H1 (cell line): ENCODE results near the gene DHH. TPM values are rescaled to one million over a fixed set of nuclear protein-coding genes. Genes with fewer than 3 reads are reported as not detected.
A peak's percentile ranks its signal among the peaks of the same experiment; 100 is the strongest.

ENCODE experiments used
- CTCF ChIA-PET: fragments of 300-600 bp; sonication (Branson Sonifier 250); formaldehyde crosslinking; loops from one replicate; lab custom pipeline; 2021; ENCODE audit not compliant: partially characterized antibody; lab: Charles Lee
- POLR2A ChIA-PET: fragments of 300-600 bp; sonication (Branson Sonifier 250); formaldehyde crosslinking; loops from one replicate; lab custom pipeline; 2021; ENCODE audit warnings: inconsistent platforms; ENCODE audit not compliant: partially characterized antibody; lab: Charles Lee
- DNase-seq, 2 experiments: peaks; one replicate each; pipeline versions ENCODE4 v3.0.0 to v3.0.0-alpha.2; 2010 to 2022; ENCODE audit warnings: low spot score in 2 of 2, low read depth in 1 of 2, mixed read lengths in 1 of 2
- FAIRE-seq: peaks from 2 replicates; lab custom pipeline; 2011; peaks lifted over from hg19 to GRCh38; lab: Jason Lieb, UNC
- H2AFZ ChIP-seq: 2 replicates; pipeline ENCODE4 v1.8.1; 2012; ENCODE audit warnings: low read length, inconsistent platforms
- H2AK5ac ChIP-seq: 2 replicates; pipeline ENCODE4 v1.6.1; 2013; ENCODE audit warnings: low read depth, low read length
- H2BK120ac ChIP-seq: replicated peaks from 2 replicates; pipeline ENCODE3; 2013; ENCODE audit warnings: low read depth, low read length, inconsistent platforms
- H2BK12ac ChIP-seq: 2 replicates; pipeline ENCODE4 v1.6.1; 2013; ENCODE audit warnings: low read depth, low read length
- H2BK15ac ChIP-seq: 2 replicates; pipeline ENCODE4 v1.6.1; 2013; ENCODE audit warnings: low read length
- H2BK20ac ChIP-seq: 2 replicates; pipeline ENCODE4 v1.6.1; 2013; ENCODE audit warnings: low read length
- H2BK5ac ChIP-seq: 2 replicates; pipeline ENCODE4 v1.6.1; 2013; ENCODE audit warnings: low read depth, low read length
- H3K14ac ChIP-seq: 2 replicates; pipeline ENCODE4 v1.6.1; 2013; ENCODE audit warnings: inconsistent platforms; ENCODE audit not compliant: insufficient read length
- H3K18ac ChIP-seq: 2 replicates; pipeline ENCODE4 v1.6.1; 2013; ENCODE audit warnings: low read length; ENCODE audit errors: extremely low read depth
- H3K23ac ChIP-seq: 2 replicates; pipeline ENCODE4 v1.6.1; 2013; ENCODE audit warnings: inconsistent platforms; ENCODE audit not compliant: insufficient read length
- H3K23me2 ChIP-seq: 2 replicates; pipeline ENCODE4 v1.6.1; 2013; ENCODE audit warnings: low read depth, low read length
- H3K27ac ChIP-seq: 2 replicates; pipeline ENCODE4 v1.6.1; 2011; ENCODE audit warnings: low read depth, low read length, inconsistent platforms
- H3K27me3 ChIP-seq, 4 experiments: replicated peaks in 1 of 4; 1 replicate in 1 of 4; 2 replicates in 3 of 4; pipeline versions ENCODE4 v1.6.1 to v1.8.1; 2011 to 2013; ENCODE audit warnings: low read length in 3 of 4, mild to moderate bottlenecking in 3 of 4, inconsistent platforms in 2 of 4, mixed read lengths in 2 of 4, moderate library complexity in 1 of 4; ENCODE audit not compliant: control insufficient read depth in 3 of 4, insufficient read depth in 3 of 4; ENCODE audit errors: extremely low read depth in 1 of 4
- H3K36me3 ChIP-seq, 4 experiments: 2 replicates each; pipeline versions ENCODE4 v1.6.1 to v1.8.1; 2011 to 2013; ENCODE audit warnings: mild to moderate bottlenecking in 4 of 4, low read length in 3 of 4, moderate library complexity in 2 of 4, control low read depth in 1 of 4, inconsistent platforms in 1 of 4; ENCODE audit not compliant: insufficient read depth in 4 of 4, control insufficient read depth in 2 of 4
- H3K4ac ChIP-seq: replicated peaks from 2 replicates; pipeline ENCODE3; 2013; ENCODE audit warnings: low read length, low read depth, mixed read lengths, inconsistent platforms; ENCODE audit not compliant: insufficient read length
- H3K4me1 ChIP-seq, 4 experiments: replicated peaks in 1 of 4; 1 replicate in 1 of 4; 2 replicates in 3 of 4; pipeline versions ENCODE4 v1.6.1 to v1.8.1; 2011 to 2013; ENCODE audit warnings: low read length in 3 of 4, inconsistent platforms in 2 of 4, mixed read lengths in 1 of 4; ENCODE audit not compliant: insufficient read depth in 4 of 4, control insufficient read depth in 3 of 4
- H3K4me2 ChIP-seq, 2 experiments: 2 replicates each; pipeline versions ENCODE4 v1.6.1 to v1.8.1; 2011 to 2013; ENCODE audit warnings: low read depth in 2 of 2, low read length in 2 of 2, control low read depth in 1 of 2, inconsistent platforms in 1 of 2, mild to moderate bottlenecking in 1 of 2; ENCODE audit not compliant: insufficient read depth in 1 of 2
- H3K4me3 ChIP-seq, 4 experiments: fragments of 200-600, 300-600 bp in 1 of 4; sonication (generic), shearing (Covaris generic), sonication (Bioruptor Twin) in 1 of 4; 2 replicates each; pipeline versions ENCODE4 v1.5.1 to v1.8.1; 2011 to 2016; ENCODE audit warnings: low read length in 4 of 4, low read depth in 3 of 4, control low read depth in 2 of 4, inconsistent platforms in 2 of 4, mild to moderate bottlenecking in 2 of 4, mixed read lengths in 1 of 4, moderate library complexity in 1 of 4; ENCODE audit not compliant: insufficient read depth in 2 of 4; ENCODE audit errors: extremely low read depth in 1 of 4
- H3K56ac ChIP-seq: replicated peaks from 2 replicates; pipeline ENCODE3; 2013; ENCODE audit warnings: low read depth, mild to moderate bottlenecking, mixed read lengths, low read length, inconsistent platforms; ENCODE audit not compliant: insufficient read length
- H3K79me1 ChIP-seq: 2 replicates; pipeline ENCODE4 v1.6.1; 2013; ENCODE audit warnings: low read depth, low read length, control low read depth
- H3K79me2 ChIP-seq, 2 experiments: 2 replicates each; pipeline versions ENCODE4 v1.6.1 to v1.8.1; 2012 to 2013; ENCODE audit warnings: low read length in 2 of 2, mild to moderate bottlenecking in 2 of 2, inconsistent platforms in 1 of 2; ENCODE audit not compliant: insufficient read depth in 2 of 2, control insufficient read depth in 1 of 2
- H3K9ac ChIP-seq, 4 experiments: replicated peaks in 1 of 4; 1 replicate in 1 of 4; 2 replicates in 3 of 4; pipeline versions ENCODE4 v1.6.1 to v1.8.1; 2011 to 2013; ENCODE audit warnings: low read depth in 3 of 4, low read length in 3 of 4, control low read depth in 2 of 4, mild to moderate bottlenecking in 2 of 4, moderate library complexity in 2 of 4, inconsistent platforms in 1 of 4; ENCODE audit errors: extremely low read depth in 1 of 4
- H3K9me3 ChIP-seq, 2 experiments: 2 replicates each; pipeline versions ENCODE4 v1.6.1 to v1.8.1; 2012 to 2013; ENCODE audit warnings: mild to moderate bottlenecking in 2 of 2, moderate library complexity in 2 of 2, control low read depth in 1 of 2, inconsistent platforms in 1 of 2, low read depth in 1 of 2, low read length in 1 of 2, mixed read lengths in 1 of 2; ENCODE audit not compliant: insufficient read depth in 2 of 2
- H4K20me1 ChIP-seq, 2 experiments: replicated peaks in 1 of 2; 2 replicates each; pipeline versions ENCODE3 to v1.8.1; 2011 to 2013; ENCODE audit warnings: inconsistent platforms in 2 of 2, low read length in 2 of 2, mild to moderate bottlenecking in 1 of 2; ENCODE audit not compliant: insufficient read depth in 2 of 2, control insufficient read depth in 1 of 2
- H4K5ac ChIP-seq: 2 replicates; pipeline ENCODE4 v1.6.1; 2013; ENCODE audit warnings: low read length, low read depth, mixed read lengths, inconsistent platforms; ENCODE audit not compliant: insufficient read length
- H4K8ac ChIP-seq: 2 replicates; pipeline ENCODE4 v1.8.0; 2013; ENCODE audit warnings: mild to moderate bottlenecking, moderate library complexity, low read length, inconsistent platforms; ENCODE audit not compliant: insufficient read depth; ENCODE audit errors: extremely low read depth
- H4K91ac ChIP-seq: replicated peaks from 2 replicates; pipeline ENCODE3; 2013; ENCODE audit warnings: low read length, mixed read lengths, inconsistent platforms; ENCODE audit not compliant: insufficient read length
- BCL11A ChIP-seq, 2 experiments: IDR thresholded peaks; one replicate each; pipeline ENCODE4 v1.6.1; 2011; ENCODE audit warnings: low read depth in 2 of 2, low read length in 2 of 2, mild to moderate bottlenecking in 2 of 2
- CTCF ChIP-seq, 3 experiments: IDR thresholded peaks; 1 replicate in 2 of 3; 2 replicates in 1 of 3; pipeline versions ENCODE4 v1.5.1 to v1.6.1; 2011; ENCODE audit warnings: low read length in 3 of 3, mild to moderate bottlenecking in 3 of 3, inconsistent platforms in 2 of 3, low read depth in 1 of 3, moderate library complexity in 1 of 3; ENCODE audit not compliant: insufficient read depth in 1 of 3; ENCODE audit errors: control extremely low read depth in 1 of 3
- EP300 ChIP-seq, 2 experiments: IDR thresholded peaks; 1 replicate in 1 of 2; 2 replicates in 1 of 2; pipeline ENCODE4 v1.6.1; 2011 to 2012; ENCODE audit warnings: low read depth in 2 of 2, low read length in 2 of 2, mild to moderate bottlenecking in 2 of 2, borderline replicate concordance in 1 of 2, inconsistent platforms in 1 of 2, moderate library complexity in 1 of 2
- HDAC2 ChIP-seq, 2 experiments: fragments of 300-600 bp in 1 of 2; sonication (generic) in 1 of 2; IDR thresholded peaks; 2 replicates each; pipeline ENCODE4 v1.6.1; 2011 to 2012; ENCODE audit warnings: low read depth in 2 of 2, low read length in 2 of 2, mild to moderate bottlenecking in 2 of 2, moderate library complexity in 2 of 2, borderline replicate concordance in 1 of 2, inconsistent platforms in 1 of 2
- HDAC6 ChIP-seq: IDR thresholded peaks from one replicate; pipeline ENCODE4 v1.7.1; 2012; ENCODE audit warnings: low read depth, mild to moderate bottlenecking, inconsistent platforms, low read length, moderate library complexity
- JUND ChIP-seq: IDR thresholded peaks from 2 replicates; pipeline ENCODE4 v1.6.1; 2011; ENCODE audit warnings: mild to moderate bottlenecking, improper control_type of control experiment, low read length
- POLR2AphosphoS5 ChIP-seq: IDR thresholded peaks from 2 replicates; pipeline ENCODE4 v1.6.1; 2011; ENCODE audit warnings: low read depth, low read length
- SIX5 ChIP-seq: IDR thresholded peaks from 2 replicates; pipeline ENCODE4 v1.6.1; 2011; ENCODE audit warnings: mild to moderate bottlenecking, low read depth, low read length
- WGBS, 2 experiments: shearing (Covaris generic) in 1 of 2; methylation state at CpG; one replicate each; pipeline versions ENCODE4 v1.1.6 to v1.1.7; 2013 to 2015; ENCODE audit warnings: low lambda C conversion rate in 2 of 2, mixed read lengths in 2 of 2, inconsistent platforms in 1 of 2, low coverage in 1 of 2, missing lambda C conversion rate in 1 of 2; ENCODE audit not compliant: insufficient replicate concordance in 2 of 2, insufficient coverage in 1 of 2, insufficient read length in 1 of 2; ENCODE audit errors: extremely low coverage in 1 of 2, missing lambda C conversion rate in 1 of 2; 5-methylcytosine and 5-hydroxymethylcytosine counted together
- polyA plus RNA-seq, 7 experiments: library from polyadenylated mRNA; depleted of rRNA in 3 of 7; stranded (reverse) in 5 of 7; unstranded in 2 of 7; fragments of >200 nt in 5 of 7; fragments of 200-250 nt in 2 of 7; gene quantifications; 1 replicate in 5 of 7; 2 replicates in 1 of 7; 4 replicates in 1 of 7; pipeline versions ENCODE4 v1.2.1 to v1.2.3, GENCODE V29; 2011 to 2013; ENCODE audit warnings: missing spikeins in 2 of 7, mixed read lengths in 2 of 7
- total RNA-seq: library from RNA; stranded (reverse); fragmentation: NEBNext Ultra II Directional; extraction: Animal tissue kit (Norgen Biotek cat#: 25700); gene quantifications from 2 replicates; pipeline ENCODE4 v1.2.1, GENCODE V29; 2021

Gene DHH
- total and polyA plus RNA-seq, 2 of the 8 experiments (the other 6 are each of a cell fraction or from before 2014, with no cell fraction given), result 0.03 to 0.11 TPM

- H4K20me1 ChIP-seq, result peaks cover 5 to 16% of the 10 kb centered on the region in 2 experiments
- no peak overlapping the region for H2BK15ac ChIP-seq
- POLR2A ChIA-PET, result interaction anchor here (0.7 to 8.6 kb wide), 24 partner anchors 10 to 317 kb away, joined by 3 to 132 read pairs (median 3); partner anchors contain the start of genes DHH, RHEBL1, TUBA1A and TUBA1C
- H4K5ac ChIP-seq, result no peak overlapping the region
- no peak overlapping the region for H3K4ac ChIP-seq
- H3K23ac ChIP-seq, result no peak overlapping the region
- no peak overlapping the region for H3K9ac ChIP-seq
- no peak overlapping the region for H2BK20ac ChIP-seq
- no peak overlapping the region for H3K56ac ChIP-seq
- no peak overlapping the region for H4K91ac ChIP-seq
- H3K27me3 ChIP-seq, result no peaks in the 10 kb centered on the region
- no peak overlapping the region for H3K27ac ChIP-seq
- no peak overlapping the region for H3K18ac ChIP-seq
- no peak overlapping the region for H2BK120ac ChIP-seq
- peaks cover 0 to 4% (median 2%) of the 10 kb centered on the region in 4 experiments; a peak in 4 of 7 replicates for H3K4me1 ChIP-seq
- no peak overlapping the region for H2BK5ac ChIP-seq
- H3K4me2 ChIP-seq, result no peak overlapping the region
- peaks cover 0 to 3% of the 10 kb centered on the region in 2 experiments; a peak in 1 of 4 replicates for H3K9me3 ChIP-seq
- no peak overlapping the region for H3K4me3 ChIP-seq
- no peak overlapping the region for H4K8ac ChIP-seq
- H3K79me2 ChIP-seq, result peaks cover 0 to 21% of the 10 kb centered on the region in 2 experiments; a peak in 2 of 4 replicates
- H3K23me2 ChIP-seq, result peaks cover 8% of the 10 kb centered on the region
- DNase-seq (no peak), FAIRE-seq (no peak)
- H3K14ac ChIP-seq, result no peak overlapping the region
- H2AFZ ChIP-seq, result no peak overlapping the region
- H3K79me1 ChIP-seq, result no peaks in the 10 kb centered on the region
- CTCF ChIA-PET, result interaction anchor here (0.7 to 2.2 kb wide), 5 partner anchors 22 to 274 kb away, joined by 3 to 9 read pairs (median 3); no protein-coding TSS in a partner anchor
- peaks cover 17 to 32% (median 21%) of the 10 kb centered on the region in 4 experiments for H3K36me3 ChIP-seq
- WGBS, 2 experiments, result 93% methylated on average over 4 of the region's 4 CpGs; no CpG with 5 or more reads in 1 of the 2 experiments
- H2BK12ac ChIP-seq, result no peak overlapping the region
- H2AK5ac ChIP-seq, result no peak overlapping the region
- TF ChIP-seq SIX5 (no peak), HDAC6 (no peak), EP300 (IDR thresholded peaks at IDR 0.05; ENCODE audit: borderline replicate concordance in 1 of 2, low read depth in 2 of 2, low read length in 2 of 2) (no peak), JUND (no peak), CTCF (IDR thresholded peaks at IDR 0.05; ENCODE audit: control extremely low read depth in 1 of 3, insufficient read depth in 1 of 3, low read depth in 1 of 3, low read length in 3 of 3) (no peak), BCL11A (IDR thresholded peaks at IDR 0.05; ENCODE audit: low read depth in 2 of 2, low read length in 2 of 2) (no peak), POLR2AphosphoS5 (peak; percentile 78; the same call in 1 of the 2 replicates), HDAC2 (IDR thresholded peaks at IDR 0.05; ENCODE audit: borderline replicate concordance in 1 of 2, low read depth in 2 of 2, low read length in 2 of 2) (no peak)
Measured at GRCh38 chr12:49126852-49127763, 32.5 kb upstream of the DHH start.
